IMR-90 (cell line): Measurements from ENCODE around the gene N4BP2L1. TPM values are rescaled to one million over a fixed set of nuclear protein-coding genes. Genes with fewer than 3 reads are reported as not detected.

Source experiments
- ATAC-seq: fragments of 200-7000 bp; cut with Tn5 transposase; 2 replicates; pipeline ENCODE4 v1.9.1; 2020; ENCODE audit warnings: low read depth, mild to moderate bottlenecking, moderate library complexity
- BruUV-seq: library from RNA; stranded (reverse); fragments of 400-500 nt; replicated peaks from 2 replicates; lab custom pipeline; 2021; lab: Mats Ljungman, UMichigan
- CTCF ChIA-PET: fragments of 300-600 bp; formaldehyde crosslinking; extraction: SDS; loops from one replicate; lab custom pipeline; 2021; ENCODE audit warnings: antibody characterized with exemption; lab: Yijun Ruan, JAX
- POLR2A ChIA-PET: fragments of 300-600 bp; sonication (Branson Sonifier 250); formaldehyde crosslinking; loops from one replicate; lab custom pipeline; 2022; ENCODE audit warnings: antibody characterized with exemption; ENCODE audit not compliant: unreplicated experiment; lab: Charles Lee
- DNase-seq: peaks from one replicate; pipeline ENCODE4 v3.0.0; 2013
- H2AFZ ChIP-seq: replicated peaks from 2 replicates; pipeline ENCODE3; 2013; ENCODE audit warnings: low read length, mild to moderate bottlenecking; ENCODE audit not compliant: poor library complexity
- H2AK5ac ChIP-seq: 2 replicates; pipeline ENCODE4 v1.6.1; 2013; ENCODE audit warnings: low read depth, low read length, inconsistent platforms
- H2AK9ac ChIP-seq: replicated peaks from 2 replicates; pipeline ENCODE3; 2013; ENCODE audit warnings: mild to moderate bottlenecking, low read depth, low read length, moderate library complexity; ENCODE audit not compliant: poor library complexity
- H2BK120ac ChIP-seq: 2 replicates; pipeline ENCODE4 v1.6.1; 2013; ENCODE audit warnings: low read depth, low read length, inconsistent platforms
- H2BK15ac ChIP-seq: 3 replicates; pipeline ENCODE4 v1.6.1; 2013; ENCODE audit warnings: low read depth, low read length, inconsistent platforms
- H2BK20ac ChIP-seq: 2 replicates; pipeline ENCODE4 v1.6.1; 2013; ENCODE audit warnings: low read depth, mild to moderate bottlenecking, inconsistent platforms, low read length, moderate library complexity
- H2BK5ac ChIP-seq: 2 replicates; pipeline ENCODE4 v1.6.1; 2013; ENCODE audit warnings: mild to moderate bottlenecking, low read depth, low read length, inconsistent platforms; ENCODE audit not compliant: poor library complexity, severe bottlenecking
- H3K14ac ChIP-seq: replicated peaks from 2 replicates; pipeline ENCODE4 v1.6.1; 2013; ENCODE audit warnings: low read depth, low read length, inconsistent platforms
- H3K18ac ChIP-seq: 2 replicates; pipeline ENCODE4 v1.6.1; 2013; ENCODE audit warnings: low read depth, low read length, control low read depth
- H3K23ac ChIP-seq: 2 replicates; pipeline ENCODE4 v1.6.1; 2013; ENCODE audit warnings: low read depth, low read length, inconsistent platforms
- H3K27ac ChIP-seq: 2 replicates; pipeline ENCODE4 v1.5.1; 2013; ENCODE audit warnings: mild to moderate bottlenecking, control low read depth, low read length; ENCODE audit not compliant: insufficient read depth
- H3K27me3 ChIP-seq: 2 replicates; pipeline ENCODE4 v1.6.1; 2013; ENCODE audit warnings: low read length; ENCODE audit not compliant: control insufficient read depth, insufficient read depth
- H3K36me3 ChIP-seq: 2 replicates; pipeline ENCODE4 v1.6.1; 2013; ENCODE audit warnings: low read length, mixed read lengths; ENCODE audit not compliant: control insufficient read depth, insufficient read depth
- H3K4ac ChIP-seq: 2 replicates; pipeline ENCODE4 v1.6.1; 2013; ENCODE audit warnings: low read depth, low read length, inconsistent platforms
- H3K4me1 ChIP-seq: 2 replicates; pipeline ENCODE4 v1.6.1; 2013; ENCODE audit warnings: low read length, mixed read lengths; ENCODE audit not compliant: control insufficient read depth, insufficient read depth
- H3K4me2 ChIP-seq: 2 replicates; pipeline ENCODE4 v1.6.1; 2013; ENCODE audit warnings: low read depth, mild to moderate bottlenecking, control low read depth, low read length, moderate library complexity
- H3K4me3 ChIP-seq: 2 replicates; pipeline ENCODE4 v1.5.1; 2013; ENCODE audit warnings: low read depth, mild to moderate bottlenecking, control low read depth, low read length, moderate library complexity; ENCODE audit not compliant: insufficient read depth
- H3K56ac ChIP-seq: 2 replicates; pipeline ENCODE4 v1.6.1; 2013; ENCODE audit warnings: low read length, inconsistent platforms; ENCODE audit not compliant: insufficient read depth; ENCODE audit errors: extremely low read depth
- H3K79me1 ChIP-seq, 2 experiments: 2 replicates each; pipeline ENCODE4 v1.6.1; 2013; ENCODE audit warnings: low read length in 2 of 2, inconsistent platforms in 1 of 2, low read depth in 1 of 2
- H3K9ac ChIP-seq: 2 replicates; pipeline ENCODE4 v1.6.1; 2013; ENCODE audit warnings: low read depth, low read length, control low read depth
- H3K9me1 ChIP-seq: 2 replicates; pipeline ENCODE4 v1.6.1; 2013; ENCODE audit warnings: low read length, inconsistent platforms; ENCODE audit not compliant: insufficient read depth
- H3K9me3 ChIP-seq: 2 replicates; pipeline ENCODE4 v1.6.1; 2013; ENCODE audit warnings: low read length; ENCODE audit not compliant: control insufficient read depth, insufficient read depth
- H4K20me1 ChIP-seq: 2 replicates; pipeline ENCODE4 v1.6.1; 2013; ENCODE audit warnings: low read length, inconsistent platforms; ENCODE audit not compliant: insufficient read depth
- H4K5ac ChIP-seq: 2 replicates; pipeline ENCODE4 v1.6.1; 2013; ENCODE audit warnings: mild to moderate bottlenecking, low read depth, low read length, control low read depth
- H4K8ac ChIP-seq, 2 experiments: 2 replicates each; pipeline ENCODE4 v1.6.1; 2013; ENCODE audit warnings: low read depth in 2 of 2, low read length in 2 of 2, control low read depth in 1 of 2, inconsistent platforms in 1 of 2
- H4K91ac ChIP-seq: 2 replicates; pipeline ENCODE4 v1.6.1; 2013; ENCODE audit warnings: low read depth, low read length, inconsistent platforms; ENCODE audit not compliant: insufficient read depth
- FOS ChIP-seq: fragments of 150-350 bp; IDR thresholded peaks from 2 replicates; pipeline ENCODE4 v1.6.1; 2016; ENCODE audit warnings: low read depth, low read length
- MAFK ChIP-seq: IDR thresholded peaks from 2 replicates; pipeline ENCODE4 v1.6.1; 2012; ENCODE audit warnings: low read depth, low read length, improper control_type of control experiment
- NFE2L2 ChIP-seq: fragments of 150-350 bp; IDR thresholded peaks from 2 replicates; pipeline ENCODE4 v1.6.1; 2016; ENCODE audit warnings: low read depth, mild to moderate bottlenecking, low read length
- WGBS, 2 experiments: methylation state at CpG; one replicate each; pipeline versions ENCODE4 v1.1.5 to v1.1.7; 2013; ENCODE audit warnings: missing lambda C conversion rate in 2 of 2; ENCODE audit not compliant: insufficient read length in 1 of 2; ENCODE audit errors: extremely low coverage in 2 of 2; 5-methylcytosine and 5-hydroxymethylcytosine counted together
- dilution Hi-C: fragments of 300-500 bp; cut with HindIII; formaldehyde crosslinking; loops from one replicate; pipeline ENCODE4 v1.14.3; 2018; ENCODE audit warnings: low sequenced_read_pairs; ENCODE audit not compliant: unreplicated experiment
- in situ Hi-C: fragments of 300-500 bp; cut with MboI; formaldehyde crosslinking; loops from 3 replicates; pipeline ENCODE4 v1.14.3; 2019; ENCODE audit warnings: low sequenced_read_pairs, inconsistent platforms, mixed read lengths
- intact Hi-C: fragments of 100-400 bp; cut with micrococcal nuclease; formaldehyde crosslinking; loops from 2 replicates; pipeline ENCODE4 v1.10.0; 2022
- polyA plus RNA-seq, 3 experiments: library from polyadenylated mRNA; depleted of rRNA; stranded (reverse); fragments of >200 nt; gene quantifications; 2 replicates each; pipeline ENCODE4 v1.2.3, GENCODE V29; 2012; ENCODE audit warnings: low replicate concordance in 1 of 3
- total RNA-seq: library from RNA; depleted of rRNA; stranded (reverse); fragments of >200 nt; gene quantifications from 2 replicates; pipeline ENCODE4 v1.2.3, GENCODE V29; 2012

N4BP2L1 gene
- total and polyA plus RNA-seq, 2 of the 4 experiments (the other 2 are of a cell fraction), result 0.18 to 0.46 TPM

DNA sequence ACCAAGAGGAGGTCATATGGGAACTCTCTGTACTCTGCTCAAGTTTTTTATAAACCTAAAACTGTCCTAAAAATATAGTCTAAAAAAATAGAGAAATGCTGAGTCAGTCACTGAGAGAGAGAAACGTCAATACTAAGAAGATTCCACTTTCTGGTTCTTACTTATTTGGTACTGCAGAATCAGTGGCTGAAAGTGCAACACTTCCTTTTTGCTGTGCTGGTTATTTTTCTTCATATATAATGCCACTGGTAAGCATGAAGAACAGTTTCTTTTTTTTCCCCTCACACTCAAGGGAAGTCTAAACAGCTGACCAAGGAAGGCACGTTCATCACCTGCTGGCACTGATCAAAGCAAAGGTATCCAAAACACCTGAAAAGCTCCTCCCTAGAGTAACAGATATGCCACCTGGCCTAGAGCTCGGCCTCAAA is 44.3 kb upstream of the N4BP2L1 start:
- intact Hi-C loops, result no loop called here
- Histone ChIP-seq H4K5ac (no peak overlapping the region), H2BK5ac (no peak overlapping the region), H3K4me3 (no peak overlapping the region), H3K14ac (no peak overlapping the region), H2AK5ac (no peak overlapping the region), H3K9me1 (no peaks in the 10 kb centered on the region; the same call in 1 of the 2 replicates), H3K9ac (no peak overlapping the region), H3K4me1 (no peaks in the 10 kb centered on the region), H2AK9ac (no peak overlapping the region), H4K8ac (no peak overlapping the region), H3K36me3 (peaks cover 1% of the 10 kb centered on the region; the same call in 1 of the 2 replicates), H3K27me3 (no peaks in the 10 kb centered on the region), H2BK20ac (no peak overlapping the region), H2AFZ (no peak overlapping the region), H3K23ac (no peak overlapping the region), H4K20me1 (no peaks in the 10 kb centered on the region), H2BK15ac (no peak overlapping the region), H4K91ac (no peak overlapping the region), H3K56ac (no peak overlapping the region), H3K79me1 (no peaks in the 10 kb centered on the region), H3K4me2 (no peak overlapping the region), H2BK120ac (no peak overlapping the region), H3K18ac (no peak overlapping the region), H3K9me3 (no peaks in the 10 kb centered on the region), H3K27ac (no peak overlapping the region), H3K4ac (no peak overlapping the region)
- TF ChIP-seq NFE2L2 (0 out of 2 replicates have a peak, but pooled peaks have one; percentile 5), MAFK (peak; percentile 84), FOS (no peak)
- dilution Hi-C loops, result no loop called here
- no CpG with 5 or more reads among the region's 3 CpGs for WGBS, 2 experiments
- DNase-seq, result no peak
- CTCF ChIA-PET, result no interaction called here
- POLR2A ChIA-PET, result no interaction called here
- no TSS peak for BruUV-seq
- ATAC-seq, result peak; percentile 46
- in situ Hi-C loops, result no loop called here
